ENCODE data around the gene MAL.

The MAL gene

DNA sequence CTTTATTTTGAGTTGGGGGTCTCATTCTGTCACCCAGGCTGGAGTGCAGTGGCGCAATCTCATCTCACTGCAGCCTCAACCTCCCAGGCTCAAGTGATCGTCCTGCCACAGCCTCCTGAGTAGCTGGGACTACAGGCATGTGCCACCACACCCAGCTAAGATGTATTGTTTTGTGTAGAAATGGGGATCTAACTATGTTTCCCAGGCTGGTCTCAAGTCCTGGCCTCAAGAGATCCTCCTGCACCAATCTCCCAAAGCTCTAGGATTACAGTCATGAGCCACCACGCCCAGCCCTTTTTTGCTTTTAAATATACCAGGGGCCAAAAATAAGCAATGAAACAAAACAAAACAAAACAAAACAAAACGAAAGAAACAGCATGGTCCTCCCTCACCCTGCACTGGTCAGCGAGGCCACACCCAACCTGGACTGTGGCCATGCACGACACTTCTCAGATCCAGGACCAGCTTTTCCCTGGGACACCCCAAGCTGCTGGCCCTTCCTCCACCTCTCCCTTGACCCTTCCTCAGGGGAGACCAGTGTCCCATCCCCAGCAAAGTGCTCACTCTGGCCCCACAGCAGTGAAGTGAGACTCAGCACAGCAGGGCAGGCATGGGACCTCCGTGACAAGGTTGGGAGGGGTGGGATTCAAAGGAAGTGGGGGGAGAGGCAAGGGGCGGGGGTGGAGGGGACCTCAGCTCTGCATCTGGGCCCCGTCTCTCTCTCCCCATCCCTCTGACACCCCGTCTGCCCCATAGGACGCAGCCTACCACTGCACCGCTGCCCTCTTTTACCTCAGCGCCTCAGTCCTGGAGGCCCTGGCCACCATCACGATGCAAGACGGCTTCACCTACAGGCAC is 23.5 kb downstream of the MAL start:
- no peak for DNase-seq (ENCODE audit: low read depth, low spot score)

DNA sequence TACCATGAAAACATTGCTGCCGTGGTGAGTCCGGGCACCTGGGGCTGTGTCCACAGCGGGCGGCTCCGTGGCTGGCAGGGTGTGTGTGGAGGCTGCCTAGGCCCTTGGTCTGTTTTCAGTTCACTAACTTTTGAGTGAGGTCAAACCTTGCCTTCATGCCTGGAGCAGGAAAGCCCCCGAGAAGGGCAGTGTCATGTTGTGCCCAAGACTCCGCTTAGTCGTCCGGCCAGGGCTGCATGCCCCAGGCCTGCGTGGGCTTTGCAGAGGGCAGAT is 24.1 kb downstream of the MAL start:
- no peak for DNase-seq (ENCODE audit: low read depth, low spot score)

DNA sequence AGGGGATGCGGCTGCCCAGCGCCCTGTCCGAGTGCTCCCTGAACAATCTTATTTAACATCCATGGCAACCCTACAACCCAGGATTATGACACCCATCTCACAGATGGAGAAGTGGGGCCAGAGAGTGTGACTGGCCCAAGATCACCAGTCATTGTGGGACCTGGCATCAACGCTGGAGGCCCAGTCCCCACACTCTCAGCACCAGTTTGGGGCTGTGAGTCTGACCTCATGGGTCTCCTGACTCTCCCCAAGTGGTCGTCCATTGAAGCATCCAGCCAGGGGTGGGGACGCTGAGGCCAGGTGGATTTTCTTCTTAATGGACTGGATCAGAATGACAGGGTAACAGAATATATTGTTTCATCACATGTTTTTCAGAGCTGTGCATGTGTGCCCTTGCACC is 24.5 kb downstream of the MAL start:
- DNase-seq (ENCODE audit: low read depth, low spot score): no peak

DNA sequence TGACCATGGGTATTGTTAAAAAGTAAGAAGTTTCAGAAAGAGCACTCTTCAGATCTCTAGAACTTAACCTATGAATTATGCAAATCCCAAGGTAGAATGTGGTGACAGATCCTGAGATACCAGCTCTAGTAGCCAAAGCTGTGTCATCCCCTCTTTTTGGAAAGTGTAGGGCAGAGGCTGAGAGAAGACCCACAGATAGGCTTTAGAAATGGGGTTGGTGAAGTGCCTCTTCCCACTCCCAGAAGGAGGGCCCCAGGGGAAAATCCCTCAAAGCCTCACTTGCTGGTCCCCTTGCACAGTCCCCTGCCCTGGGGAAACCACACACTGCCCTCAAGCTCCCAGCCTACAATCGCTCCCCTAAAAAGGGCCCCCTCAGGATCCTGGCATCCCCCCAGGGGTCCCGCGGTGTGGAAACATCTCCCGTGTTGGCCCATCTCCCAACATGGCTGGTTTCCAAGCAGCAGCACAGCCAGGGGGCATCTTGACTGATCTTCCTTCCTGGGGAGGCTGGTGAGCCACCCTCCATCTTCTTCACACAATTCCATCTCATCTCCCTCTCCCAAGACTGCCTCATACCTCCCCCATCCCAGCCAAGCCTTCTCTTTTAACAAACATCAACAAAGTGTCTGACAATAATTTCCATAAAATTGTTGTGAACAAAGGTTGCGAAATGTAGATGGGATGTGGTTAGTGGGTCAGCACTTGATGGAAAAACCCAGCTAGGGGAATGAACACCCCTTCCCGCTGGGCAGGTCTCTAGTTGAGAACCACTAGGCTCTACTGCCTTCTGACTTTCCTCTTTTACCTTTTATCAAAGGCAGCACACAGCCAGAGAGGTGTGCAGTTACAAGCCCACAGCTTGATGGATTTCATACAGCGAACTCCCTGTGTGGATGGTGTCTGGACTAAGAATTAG is 25.1 kb downstream of the MAL start:
- no peak for DNase-seq (ENCODE audit: low read depth, low spot score)

DNA sequence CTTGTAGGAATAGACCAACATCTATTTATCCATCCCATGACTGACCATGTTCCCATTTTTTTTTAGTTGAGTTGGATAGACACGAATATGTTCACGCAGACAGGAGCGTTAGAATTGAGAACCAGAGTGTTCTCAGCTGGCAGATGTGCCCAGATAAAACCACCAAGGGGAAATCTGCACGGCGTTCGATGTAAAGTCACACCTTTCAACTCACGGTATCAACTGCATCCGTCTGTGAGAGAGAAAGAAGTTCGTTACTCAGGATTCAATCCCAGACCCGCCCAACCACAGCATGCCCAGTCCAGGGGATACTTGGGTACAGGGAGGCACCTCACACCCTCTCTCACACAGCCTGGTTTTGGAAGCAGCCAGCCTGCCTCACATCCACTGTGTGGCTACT is 26.1 kb downstream of the MAL start:
- no peak for DNase-seq (ENCODE audit: low read depth, low spot score)

DNA sequence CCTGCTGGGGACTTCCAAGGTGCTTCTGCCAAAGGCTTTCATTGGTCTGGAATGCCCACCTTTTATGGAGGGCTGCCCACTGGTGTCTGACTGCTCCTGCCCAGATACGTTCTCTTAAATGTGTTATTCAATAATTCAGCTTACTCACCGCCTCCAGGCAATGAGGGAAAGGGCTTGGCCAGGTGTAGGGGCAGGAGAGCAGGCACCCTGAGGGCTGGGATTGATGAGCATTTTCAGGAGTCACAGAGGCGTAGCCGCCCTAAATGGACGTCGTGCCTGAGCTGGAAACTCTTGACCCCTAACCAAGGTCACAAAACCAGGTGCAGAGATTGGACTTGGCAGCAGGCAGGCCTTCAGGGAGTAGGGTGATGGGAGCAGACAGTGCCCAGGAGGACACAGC is 26.8 kb downstream of the MAL start:
- DNase-seq (ENCODE audit: low read depth, low spot score): no peak

DNA sequence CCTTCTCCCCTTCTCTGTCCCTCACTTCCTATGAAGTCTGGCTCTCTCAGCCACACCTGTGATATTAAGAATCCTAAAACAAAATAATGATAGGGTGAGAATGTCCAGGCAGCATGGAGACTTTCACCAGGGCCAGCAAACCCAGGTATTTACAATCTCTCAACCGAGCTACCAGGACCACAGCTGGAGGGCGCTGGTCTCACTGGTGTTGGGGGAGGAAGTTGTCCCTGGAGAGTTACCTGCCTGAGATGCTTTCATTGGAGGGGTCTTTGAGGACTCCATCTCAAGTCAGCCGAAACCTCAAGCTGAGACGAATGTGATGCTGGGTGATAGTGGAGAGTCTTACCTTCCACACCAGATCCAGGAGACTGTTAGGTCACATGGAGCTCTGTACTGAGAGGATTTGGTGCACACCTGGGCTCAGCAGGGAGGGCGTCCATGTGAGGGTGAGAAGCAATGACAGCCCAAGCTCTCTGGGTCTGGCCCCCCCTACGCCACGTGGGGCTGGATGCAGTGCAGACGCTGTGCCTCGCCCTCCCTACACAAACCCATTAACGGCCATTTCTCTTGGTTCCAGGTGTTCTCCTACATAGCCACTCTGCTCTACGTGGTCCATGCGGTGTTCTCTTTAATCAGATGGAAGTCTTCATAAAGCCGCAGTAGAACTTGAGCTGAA is 27.4 kb downstream of the MAL start:
- no peak for DNase-seq (ENCODE audit: low read depth, low spot score)

DNA sequence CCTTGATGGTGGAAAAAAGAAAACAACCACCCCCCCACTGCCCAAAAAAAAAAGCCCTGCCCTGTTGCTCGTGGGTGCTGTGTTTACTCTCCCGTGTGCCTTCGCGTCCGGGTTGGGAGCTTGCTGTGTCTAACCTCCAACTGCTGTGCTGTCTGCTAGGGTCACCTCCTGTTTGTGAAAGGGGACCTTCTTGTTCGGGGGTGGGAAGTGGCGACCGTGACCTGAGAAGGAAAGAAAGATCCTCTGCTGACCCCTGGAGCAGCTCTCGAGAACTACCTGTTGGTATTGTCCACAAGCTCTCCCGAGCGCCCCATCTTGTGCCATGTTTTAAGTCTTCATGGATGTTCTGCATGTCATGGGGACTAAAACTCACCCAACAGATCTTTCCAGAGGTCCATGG is 28.0 kb downstream of the MAL start:
- no peak for DNase-seq (ENCODE audit: low read depth, low spot score)

DNA sequence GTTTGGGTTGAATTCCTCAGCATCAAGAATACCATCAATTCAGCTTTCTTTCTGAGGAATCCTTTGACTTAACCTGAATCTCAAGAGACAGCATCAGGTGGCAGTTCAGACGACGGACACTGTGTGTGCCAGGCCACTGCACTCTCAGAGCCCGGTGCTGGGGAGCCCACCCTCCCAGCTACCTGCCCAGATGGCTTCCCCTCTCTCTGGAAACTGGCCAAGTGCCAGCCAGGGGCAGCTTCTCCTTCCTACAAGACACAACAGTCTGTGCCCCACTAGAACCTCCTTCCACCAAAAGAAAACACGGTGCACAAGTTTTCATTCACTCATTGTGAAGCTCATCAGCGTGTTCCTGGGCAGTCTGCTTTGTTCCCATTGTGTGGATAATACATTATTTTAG is 28.5 kb downstream of the MAL start:
- DNase-seq (ENCODE audit: low read depth, low spot score): no peak

DNA sequence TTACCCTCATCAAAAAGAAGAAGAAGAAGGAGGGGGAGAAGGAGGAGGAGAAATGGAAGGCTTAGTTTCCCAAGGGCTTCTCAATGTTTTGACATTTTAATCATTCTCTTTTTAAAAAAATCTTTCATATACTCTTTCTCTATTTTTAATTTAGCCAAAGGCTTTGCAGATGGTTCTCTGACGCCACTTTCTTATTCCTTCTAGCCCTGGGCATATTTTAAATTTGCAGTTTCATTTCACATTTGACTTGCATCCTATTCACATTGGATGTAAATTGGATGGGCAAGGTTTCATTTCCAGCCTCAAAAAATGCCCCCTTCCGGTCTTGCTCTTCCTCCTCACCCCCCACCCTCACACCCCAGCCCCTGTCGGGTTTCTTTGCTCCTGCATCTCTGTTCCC is 29.8 kb downstream of the MAL start:
- no peak for DNase-seq (ENCODE audit: low read depth, low spot score)

DNA sequence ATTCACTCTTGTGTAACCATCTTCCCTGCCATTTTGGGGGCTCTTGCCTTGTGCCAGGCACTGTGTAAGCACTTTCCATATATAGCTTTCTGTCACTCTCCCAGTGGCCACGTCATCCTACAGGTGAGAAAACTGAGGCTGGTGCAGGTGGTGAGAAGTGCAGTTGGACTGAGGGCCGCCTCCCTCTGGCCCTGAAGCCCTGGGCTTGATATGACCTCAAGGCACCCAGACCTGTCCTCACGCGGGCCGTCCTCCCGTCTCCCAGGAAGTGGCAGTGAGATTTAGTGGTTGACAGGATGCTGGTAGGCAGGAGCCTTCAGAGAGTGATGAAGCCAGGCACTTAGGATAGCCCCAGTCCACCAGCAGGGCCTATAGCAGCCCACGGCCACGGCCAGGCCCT is 30.5 kb downstream of the MAL start:
- no peak for DNase-seq (ENCODE audit: low read depth, low spot score)

DNA sequence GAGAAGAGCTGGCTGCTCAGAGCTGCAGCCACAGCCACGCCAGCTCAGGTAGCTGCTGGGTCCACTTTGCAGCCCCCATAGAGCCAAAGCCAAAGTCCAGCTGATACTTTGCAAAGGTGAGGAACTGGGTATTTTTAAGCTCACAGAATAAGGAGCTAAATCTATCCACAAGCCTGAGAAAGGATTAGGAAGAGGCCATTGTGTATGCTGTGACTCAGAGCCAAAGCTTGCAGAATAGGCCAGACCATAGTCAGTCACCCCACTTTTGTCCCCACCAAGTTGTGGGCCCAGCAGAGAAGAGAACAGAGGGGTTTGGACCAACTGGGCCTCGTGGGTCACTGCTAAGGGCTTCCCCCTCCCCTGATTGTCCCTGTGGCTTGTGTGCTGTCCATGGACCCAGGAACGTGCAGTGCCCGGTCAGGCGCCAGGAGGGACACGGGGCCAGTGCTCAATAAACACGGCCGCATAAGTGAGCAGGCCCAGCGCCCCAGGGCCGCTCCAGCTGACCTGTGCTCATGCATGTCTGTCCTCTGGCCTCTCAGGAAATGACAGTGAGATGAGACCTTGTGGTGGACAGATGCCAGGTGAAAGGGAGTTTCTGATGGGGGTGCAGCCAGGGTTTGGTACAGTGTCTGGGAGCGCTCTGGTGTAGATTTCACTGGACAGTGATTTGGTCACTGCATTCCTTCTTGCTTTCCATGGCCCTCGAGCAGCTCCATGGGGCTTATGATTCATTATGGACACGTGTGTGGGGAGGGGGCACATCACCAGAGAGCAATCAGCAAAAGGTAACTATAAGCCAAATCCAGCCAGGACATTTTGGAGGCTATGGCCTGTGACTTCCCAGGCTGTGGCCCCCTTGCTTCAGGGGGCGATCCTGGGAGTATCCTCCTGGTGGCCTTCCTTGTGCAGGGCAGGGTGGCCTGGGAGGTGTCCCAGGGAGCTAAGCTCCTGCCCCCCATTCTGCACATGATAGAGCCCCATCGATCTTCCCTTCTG is 31.3 kb downstream of the MAL start:
- peak; percentile 55 for DNase-seq (ENCODE audit: low read depth, low spot score)

DNA sequence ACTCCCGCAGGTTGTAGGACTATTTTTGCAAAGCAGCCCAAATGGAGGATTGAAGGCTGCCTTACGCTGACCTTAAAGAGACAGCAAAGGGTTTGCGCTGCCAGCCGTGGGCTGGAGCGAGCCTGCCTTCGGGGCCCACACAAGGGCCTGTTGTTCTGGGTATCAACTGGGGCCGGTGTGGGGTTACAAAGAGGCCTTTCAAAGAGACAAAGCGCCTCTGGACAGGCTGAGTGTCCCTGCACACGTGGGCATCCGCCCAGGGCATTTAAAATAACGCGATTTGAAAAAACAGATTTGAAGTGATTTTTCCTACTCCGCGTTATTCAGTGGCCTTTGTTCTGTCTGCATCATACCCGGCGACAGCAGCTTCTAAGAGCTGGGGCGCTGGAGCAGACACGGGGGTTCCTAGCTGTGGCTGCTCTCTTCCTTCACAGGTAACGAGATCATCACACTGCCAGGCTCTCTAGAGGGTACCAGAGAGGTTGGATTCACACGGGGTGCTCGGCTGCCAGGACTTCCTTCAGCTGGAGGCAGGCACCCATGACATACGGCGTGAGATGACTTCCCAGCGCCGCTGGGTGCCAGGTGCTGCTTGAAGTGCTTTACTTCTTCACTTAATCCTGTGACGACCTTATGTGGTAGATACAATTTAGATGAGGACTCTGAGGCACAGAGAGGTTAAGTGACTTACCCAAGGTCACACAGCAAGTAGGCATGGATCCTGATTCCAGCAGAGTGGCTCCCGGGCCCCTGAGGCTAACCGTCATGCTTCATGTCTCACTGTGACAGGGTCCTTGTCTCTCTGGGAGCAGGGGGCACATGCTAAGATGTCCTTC is 32.2 kb downstream of the MAL start:
- no peak for DNase-seq (ENCODE audit: low read depth, low spot score)

DNA sequence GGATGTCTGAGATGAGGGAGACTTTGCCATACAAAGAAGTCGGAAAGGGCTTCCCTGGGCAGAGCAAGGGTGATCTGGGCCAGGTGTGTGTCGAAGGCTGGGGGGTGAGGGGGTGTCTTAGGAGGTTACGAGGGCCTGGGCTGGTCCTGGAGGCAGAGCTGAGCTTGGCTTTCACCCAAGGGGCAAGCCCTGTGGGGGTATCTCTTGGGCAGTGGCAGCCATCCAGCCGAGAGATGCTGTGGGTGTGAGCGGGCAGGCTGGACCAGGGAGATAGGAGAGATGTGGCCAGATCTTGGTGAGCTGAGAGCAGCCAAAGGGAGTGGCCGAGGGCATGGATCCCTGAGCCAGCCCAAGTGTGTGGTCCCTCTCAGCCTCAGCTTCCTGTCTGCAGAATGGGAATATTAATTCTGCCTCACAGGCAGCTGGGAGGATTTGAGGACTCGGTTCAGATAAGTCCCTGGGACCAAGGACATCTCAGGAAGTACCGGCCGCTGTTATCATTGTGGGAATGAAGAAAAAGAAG is 33.0 kb downstream of the MAL start:
- no peak for DNase-seq (ENCODE audit: low read depth, low spot score)

DNA sequence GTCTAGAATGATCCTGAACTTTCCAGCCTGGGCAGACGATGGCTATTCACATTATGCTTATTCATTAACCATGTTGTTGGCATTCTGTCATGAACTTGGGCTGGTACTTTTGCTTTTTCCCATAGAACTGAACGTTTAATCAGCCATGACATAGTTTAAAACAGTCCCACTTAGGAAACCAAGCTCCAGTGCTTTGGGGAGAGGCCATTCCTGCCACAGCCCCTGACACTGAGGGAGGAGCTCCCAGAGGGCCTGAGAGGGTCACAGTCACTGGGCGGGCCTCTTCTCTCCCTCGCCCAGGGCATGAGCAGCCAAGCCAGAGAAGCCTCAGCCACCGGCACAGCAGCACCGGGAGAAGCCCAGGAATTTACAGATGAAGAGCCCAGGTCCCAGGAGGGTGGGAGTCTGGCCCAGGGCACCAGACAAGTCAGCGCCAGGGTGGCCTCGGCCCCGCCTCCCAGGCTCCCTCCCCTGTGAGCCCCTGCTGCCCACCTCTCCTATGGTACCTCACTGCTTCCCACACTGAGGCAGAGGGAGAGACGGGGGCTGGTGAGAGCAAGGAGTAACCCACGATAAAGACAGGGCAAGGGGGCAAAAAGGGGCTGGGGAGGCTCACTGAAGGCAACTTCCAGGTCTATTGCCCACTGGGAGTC is 33.6 kb downstream of the MAL start:
- DNase-seq (ENCODE audit: low read depth, low spot score): peak; percentile 47

DNA sequence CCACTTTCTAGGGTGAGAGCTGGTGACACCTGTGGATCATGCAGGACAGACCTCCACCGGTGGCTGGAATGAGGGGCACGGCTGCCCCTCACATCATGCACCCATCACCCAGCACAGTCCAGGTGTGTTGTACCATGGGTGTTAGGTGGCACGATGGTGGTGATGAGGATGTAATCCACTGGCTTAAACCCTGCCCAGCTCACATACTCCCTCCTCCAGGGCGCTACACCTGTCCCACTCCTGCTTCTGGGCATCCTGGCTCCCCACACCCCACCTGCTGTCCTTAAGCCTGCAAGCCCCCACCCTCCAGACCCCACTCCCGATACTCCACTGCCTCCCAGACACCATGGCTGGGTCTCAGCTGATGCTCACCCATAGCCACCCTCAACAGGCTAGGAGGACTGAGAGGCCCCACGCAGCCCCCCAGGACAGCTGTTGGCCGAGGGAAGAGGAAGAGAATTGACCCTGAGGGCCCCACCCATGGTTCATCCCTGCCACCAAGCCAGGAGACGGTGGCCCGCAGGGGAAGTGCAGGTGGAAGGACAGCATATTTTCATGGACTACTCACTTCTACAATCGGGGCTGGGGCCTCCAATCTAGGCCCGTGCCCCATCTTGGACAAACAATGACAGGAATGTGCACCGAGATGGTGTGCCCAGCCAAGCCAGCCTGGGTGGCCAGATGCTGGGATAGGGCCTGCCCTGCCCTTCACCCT is 34.3 kb downstream of the MAL start:
- no peak for DNase-seq (ENCODE audit: low read depth, low spot score)

DNA sequence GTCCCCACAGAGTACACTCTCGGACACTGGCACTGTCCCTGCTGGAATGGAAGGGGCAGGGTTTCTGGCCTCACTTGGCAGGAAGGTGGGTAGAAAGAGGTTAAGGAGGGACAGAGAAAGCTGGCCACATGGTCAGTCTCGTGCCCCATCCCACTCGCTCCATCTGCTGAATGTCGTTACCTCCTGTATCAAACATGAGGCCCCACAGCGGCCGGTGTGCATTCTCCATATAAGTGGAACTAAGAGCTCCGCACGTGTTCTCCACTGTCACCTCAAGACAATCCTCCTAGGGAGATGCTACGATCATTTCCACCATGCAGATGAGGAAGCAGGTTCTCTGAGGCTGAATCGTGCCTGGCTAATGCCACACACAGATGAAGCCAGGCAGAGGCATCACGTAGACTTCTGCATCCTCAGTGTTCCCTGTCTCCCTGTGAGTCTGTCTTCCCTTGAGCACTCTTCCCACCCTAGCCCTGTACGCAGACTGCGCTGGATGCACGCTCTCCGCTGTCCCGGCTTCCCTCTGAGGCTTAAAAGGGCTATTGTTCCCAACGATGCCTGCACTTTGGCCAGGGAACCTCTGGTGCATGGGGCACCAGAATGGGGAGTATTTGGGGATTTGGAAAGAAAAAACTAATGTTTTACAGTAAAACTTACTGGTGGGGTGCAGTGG is 35.1 kb downstream of the MAL start:
- DNase-seq (ENCODE audit: low read depth, low spot score): no peak

DNA sequence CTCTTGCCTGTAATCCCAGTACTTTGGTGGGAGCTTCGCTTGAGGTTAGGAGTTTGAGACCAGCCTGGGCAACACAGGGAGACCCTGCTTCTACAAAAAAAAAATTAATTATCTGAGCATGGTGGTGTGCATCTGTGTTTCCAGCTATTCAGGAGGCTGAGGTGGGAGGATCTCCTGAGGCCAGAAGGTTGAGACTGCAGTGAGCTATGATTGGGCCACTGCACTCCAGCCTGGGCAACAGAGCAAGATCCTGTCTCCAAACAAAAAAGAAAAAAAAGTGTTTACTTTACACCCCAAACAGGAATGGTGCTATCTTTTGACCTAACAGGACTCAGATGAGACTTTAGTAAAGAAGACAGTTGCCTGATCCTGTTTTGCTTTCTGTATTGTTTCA is 35.6 kb downstream of the MAL start:
- DNase-seq (ENCODE audit: low read depth, low spot score): no peak

All from astrocyte of the hippocampus (primary cell).